Measurements from ENCODE around the gene INCA1.
A peak's percentile ranks its signal among the peaks of the same experiment; 100 is the strongest.

INCA1 gene

GRCh38 chr17:5003214-5003867, 6.0 kb upstream of the INCA1 start:
- DNase-seq, result no peak

- no peak for DNase-seq
These were observed 4.9 kb upstream of the INCA1 start for GRCh38 chr17:5002121-5002788.

- DNase-seq, result no peak
These were observed 2.9 kb upstream of the INCA1 start for GRCh38 chr17:5000237-5000639.

GRCh38 chr17:4999430-5000093, 2.2 kb upstream of the INCA1 start:
- DNase-seq, result no peak

GRCh38 chr17:4998732-4999429, 1.6 kb upstream of the INCA1 start:
- DNase-seq, result no peak

- DNase-seq, result no peak
These were observed 857 bp upstream of the INCA1 start for GRCh38 chr17:4998027-4998731.

GRCh38 chr17:4994081-4994595, 3.2 kb downstream of the INCA1 start:
- no peak for DNase-seq

- DNase-seq, result no peak
These were observed 9.4 kb downstream of the INCA1 start for GRCh38 chr17:4987767-4988567.

GRCh38 chr17:4986951-4987766, 10.2 kb downstream of the INCA1 start, which contains the start of gene CAMTA2:
TSS of gene CAMTA2 (minus strand) at chr17:4987675. CDS start at chr17:4986222, 1,453 bp downstream.
- DNase-seq, result peak; percentile 87

- no peak for DNase-seq
These were observed 10.9 kb downstream of the INCA1 start for GRCh38 chr17:4986403-4986802.

GRCh38 chr17:4982305-4982704, 15.0 kb downstream of the INCA1 start:
- DNase-seq, result no peak

- DNase-seq, result no peak
These were observed 16.6 kb downstream of the INCA1 start for GRCh38 chr17:4980644-4981216.

- DNase-seq, result no peak
These were observed 18.6 kb downstream of the INCA1 start for GRCh38 chr17:4978726-4979125.

- DNase-seq, result no peak
These were observed 23.1 kb downstream of the INCA1 start for GRCh38 chr17:4974115-4974670.

- DNase-seq, result no peak
These were observed 23.8 kb downstream of the INCA1 start for GRCh38 chr17:4973256-4974114.

GRCh38 chr17:4972752-4973151, 24.6 kb downstream of the INCA1 start:
- DNase-seq, result no peak

- DNase-seq, result no peak
These were observed 25.0 kb downstream of the INCA1 start for GRCh38 chr17:4972322-4972721.

- DNase-seq, result no peak
These were observed 25.5 kb downstream of the INCA1 start for GRCh38 chr17:4971826-4972225.

- DNase-seq, result no peak
These were observed 27.0 kb downstream of the INCA1 start for GRCh38 chr17:4970273-4970672.

Data from activated gamma-delta T cell (primary cell).